GM12891 (cell line): ENCODE data around the gene CCDC38.

Experiments
- POLR2A ChIP-seq: IDR thresholded peaks from 2 replicates; pipeline ENCODE4 v1.6.1; 2011; ENCODE audit warnings: low read depth, low read length, control low read depth
- TAF1 ChIP-seq: IDR thresholded peaks from 2 replicates; pipeline ENCODE4 v1.6.1; 2011; ENCODE audit warnings: low read depth, low read length, control low read depth

- TF ChIP-seq TAF1 = no peak
- TF ChIP-seq POLR2A = no peak
These were observed 30.5 kb upstream of the CCDC38 start for GRCh38 chr12:95972832-95973456.
